HepG2 (cell line): ENCODE data around the gene ADIPOR2. TPM values are rescaled to one million over a fixed set of nuclear protein-coding genes. Genes with fewer than 3 reads are reported as not detected.

ENCODE experiments used
- ATAC-seq: fragments of 200-7000 bp; cut with Tn5 transposase; 3 replicates; pipeline ENCODE4 v1.9.1; 2020; ENCODE audit warnings: mild to moderate bottlenecking, moderate library complexity
- BruUV-seq: library from RNA; stranded (reverse); fragments of 400-500 nt; replicated peaks from 2 replicates; lab custom pipeline; 2021; lab: Mats Ljungman, UMichigan
- CTCF ChIA-PET: fragments of 300-600 bp; formaldehyde crosslinking; extraction: SDS; loops from one replicate; lab custom pipeline; 2021; ENCODE audit warnings: low total read pairs, inconsistent platforms, low intra/inter-chr PET ratio; lab: Yijun Ruan, JAX
- POLR2A ChIA-PET: fragments of 350-600 bp; sonication (Branson Sonifier 250); formaldehyde crosslinking; loops from one replicate; lab custom pipeline; 2020; ENCODE audit warnings: antibody characterized with exemption, inconsistent platforms; lab: Yijun Ruan, JAX
- DNase-seq: peaks from one replicate; pipeline ENCODE4 v3.0.0-alpha.2; 2015; ENCODE audit warnings: low spot score
- FAIRE-seq: peaks from 3 replicates; lab custom pipeline; 2011; peaks lifted over from hg19 to GRCh38; lab: Jason Lieb, UNC
- H2AFZ ChIP-seq: one replicate; pipeline ENCODE4 v1.6.1; 2011; ENCODE audit warnings: low read length, inconsistent platforms
- H3K27ac ChIP-seq: fragments of 300-600 bp; 3 replicates; pipeline ENCODE4 v1.8.0; 2011; ENCODE audit warnings: mixed run types, mild to moderate bottlenecking, mixed read lengths, low read length, inconsistent platforms; ENCODE audit not compliant: insufficient read depth; ENCODE audit errors: extremely low read length
- H3K27me3 ChIP-seq, 2 experiments: fragments of 200-600 bp in 1 of 2; 2 replicates in 1 of 2; 3 replicates in 1 of 2; pipeline versions ENCODE4 v1.6.0 to v1.8.0; 2011; ENCODE audit warnings: low read length in 2 of 2, mild to moderate bottlenecking in 2 of 2, moderate library complexity in 2 of 2, inconsistent platforms in 1 of 2; ENCODE audit not compliant: insufficient read depth in 2 of 2, control insufficient read depth in 1 of 2
- H3K36me3 ChIP-seq, 2 experiments: fragments of 200-600 bp in 1 of 2; replicated peaks in 1 of 2; 2 replicates in 1 of 2; 3 replicates in 1 of 2; pipeline versions ENCODE4 v1.5.1 to v1.8.0; 2011; ENCODE audit warnings: low read length in 2 of 2, inconsistent platforms in 1 of 2; ENCODE audit not compliant: insufficient read depth in 2 of 2, control insufficient read depth in 1 of 2
- H3K4me1 ChIP-seq: 2 replicates; pipeline ENCODE4 v1.5.1; 2012; ENCODE audit warnings: low read length, inconsistent platforms; ENCODE audit not compliant: insufficient read depth
- H3K4me2 ChIP-seq: 2 replicates; pipeline ENCODE4 v1.6.0; 2011; ENCODE audit warnings: low read depth, low read length, inconsistent platforms
- H3K4me3 ChIP-seq, 3 experiments: fragments of 200-600 bp in 1 of 3; sonication (generic), shearing (Covaris generic) in 1 of 3; replicated peaks in 1 of 3; 2 replicates each; pipeline ENCODE4 v1.5.1; 2011 to 2016; ENCODE audit warnings: low read length in 3 of 3, inconsistent platforms in 2 of 3, low read depth in 2 of 3, mild to moderate bottlenecking in 2 of 3, control low read depth in 1 of 3, mixed read lengths in 1 of 3; ENCODE audit not compliant: insufficient read depth in 1 of 3
- H3K79me2 ChIP-seq: one replicate; pipeline ENCODE4 v1.6.1; 2011; ENCODE audit warnings: low read length, inconsistent platforms; ENCODE audit not compliant: insufficient read depth
- H3K9ac ChIP-seq: 2 replicates; pipeline ENCODE4 v1.6.0; 2011; ENCODE audit warnings: mild to moderate bottlenecking, low read depth, low read length, inconsistent platforms; ENCODE audit not compliant: insufficient read depth
- H3K9me3 ChIP-seq: 2 replicates; pipeline ENCODE4 v1.5.1; 2012; ENCODE audit warnings: mild to moderate bottlenecking, low read length
- H4K20me1 ChIP-seq: 2 replicates; pipeline ENCODE4 v1.6.0; 2011; ENCODE audit warnings: inconsistent platforms, mild to moderate bottlenecking, low read length, moderate library complexity; ENCODE audit not compliant: insufficient read depth
- AFF4 ChIP-seq: sonication (generic); formaldehyde crosslinking; IDR thresholded peaks from 2 replicates; pipeline ENCODE4 v1.4.0; 2020; ENCODE audit warnings: missing genetic modification reagents
- ERF ChIP-seq: IDR thresholded peaks from 2 replicates; pipeline ENCODE4 v1.6.1; 2018; ENCODE audit warnings: missing biosample characterization, missing genetic modification reagents
- FIP1L1 ChIP-seq: fragments of 200-400 bp; formaldehyde crosslinking; IDR thresholded peaks from 2 replicates; pipeline ENCODE4 v1.6.1; 2018; ENCODE audit warnings: low read depth, mild to moderate bottlenecking, low read length, moderate library complexity, borderline replicate concordance; ENCODE audit not compliant: insufficient read depth
- HNRNPH1 ChIP-seq: fragments of 200-400 bp; formaldehyde crosslinking; optimal IDR thresholded peaks from 2 replicates; pipeline ENCODE3; 2017; ENCODE audit warnings: mild to moderate bottlenecking, low read depth, low read length
- HNRNPL ChIP-seq: fragments of 200-400 bp; formaldehyde crosslinking; IDR thresholded peaks from 2 replicates; pipeline ENCODE4 v1.6.1; 2017; ENCODE audit warnings: mild to moderate bottlenecking, low read depth, low read length
- HNRNPLL ChIP-seq: fragments of 200-400 bp; formaldehyde crosslinking; IDR thresholded peaks from 2 replicates; pipeline ENCODE4 v1.6.1; 2017; ENCODE audit warnings: mild to moderate bottlenecking, low read depth, low read length; ENCODE audit not compliant: poor library complexity, severe bottlenecking
- NCOA5 ChIP-seq: sonication (generic); formaldehyde crosslinking; IDR thresholded peaks from 2 replicates; pipeline ENCODE4 v1.4.0; 2020; ENCODE audit warnings: missing genetic modification reagents
- SP5 ChIP-seq: IDR thresholded peaks from 2 replicates; pipeline ENCODE4 v1.6.1; 2016; ENCODE audit warnings: low read depth, borderline replicate concordance
- YEATS2 ChIP-seq: sonication (generic); formaldehyde crosslinking; IDR thresholded peaks from 2 replicates; pipeline ENCODE4 v1.4.0; 2020; ENCODE audit warnings: missing genetic modification reagents, borderline replicate concordance
- ZBTB33 ChIP-seq: sonication (generic); formaldehyde crosslinking; IDR thresholded peaks from 2 replicates; pipeline ENCODE4 v1.4.0; 2020; ENCODE audit warnings: missing genetic modification reagents
- ZNF878 ChIP-seq: sonication (generic); formaldehyde crosslinking; IDR thresholded peaks from 2 replicates; pipeline ENCODE4 v1.8.1; 2023; ENCODE audit warnings: mild to moderate bottlenecking, missing genetic modification reagents, moderate library complexity
- WGBS: methylation state at CpG from one replicate; pipeline ENCODE4 v1.1.6; 2017; ENCODE audit warnings: low lambda C conversion rate; 5-methylcytosine and 5-hydroxymethylcytosine counted together
- in situ Hi-C: cut with HindIII; loops from 2 replicates; pipeline ENCODE4 v1.10.0; 2017; ENCODE audit warnings: low pct_unique_long_range_greater_than_20kb; ENCODE audit not compliant: extremely low pct_ligation_motif_present
- intact Hi-C: fragments of 100-400 bp; cut with micrococcal nuclease; formaldehyde crosslinking; loops from one replicate; pipeline ENCODE4 v1.10.0; 2022; ENCODE audit not compliant: unreplicated experiment
- polyA plus RNA-seq, 8 experiments: library from polyadenylated mRNA; depleted of rRNA in 3 of 8; stranded (reverse) in 7 of 8; unstranded in 1 of 8; fragments of >200 nt; fragmentation: Illumina TruSeq in 4 of 8; extraction: Trizol in 4 of 8; gene quantifications; 2 replicates each; pipeline versions ENCODE4 v1.2.1 to v1.2.3, GENCODE V29; 2011 to 2016; ENCODE audit warnings: low read depth in 4 of 8, missing spikeins in 1 of 8, mixed read lengths in 1 of 8; ENCODE audit not compliant: insufficient read depth in 1 of 8
- total RNA-seq, 5 experiments: library from RNA; depleted of rRNA; stranded (reverse); fragments of >200 nt; fragmentation: Illumina TruSeq; extraction: Trizol; gene quantifications; 2 replicates each; pipeline ENCODE4 v1.2.3, GENCODE V29; 2016; ENCODE audit warnings: low read depth in 1 of 5

Gene ADIPOR2
- total and polyA plus RNA-seq, 2 of the 13 experiments (the other 11 are each of a cell fraction or from before 2014, with no cell fraction given): 35.2 to 52.2 TPM

GRCh38 chr12:1826401-1826800 is 135.5 kb downstream of the ADIPOR2 start:
- DNase-seq: no peak
- ChIA-PET CTCF (no interaction called here), POLR2A (interaction anchor here (2.7 kb wide), 1 partner anchor 14 kb away, joined by 9 read pairs; no protein-coding TSS in a partner anchor)
- Histone ChIP-seq H3K27me3 (peaks cover 14 to 42% of the 10 kb centered on the region in 2 experiments; a peak in 4 of 5 replicates), H3K79me2 (no peaks in the 10 kb centered on the region), H3K9me3 (no peaks in the 10 kb centered on the region), H4K20me1 (no peaks in the 10 kb centered on the region), H3K36me3 (no peaks in the 10 kb centered on the region), H3K9ac (no peak overlapping the region), H3K27ac (no peak overlapping the region), H2AFZ (no peak overlapping the region), H3K4me3 (no peak overlapping the region), H3K4me2 (no peak overlapping the region), H3K4me1 (peaks cover 53% of the 10 kb centered on the region)
- no peak for ATAC-seq
- in situ Hi-C loops (no loop called here), intact Hi-C loops (no loop called here)
- FAIRE-seq: no peak
- 0 out of 2 replicates have a peak, but pooled peaks have one; percentile 22 for TF ChIP-seq HNRNPL
- no peak for TF ChIP-seq ZNF878 (CRISPR knock-in tag)
- no peak for TF ChIP-seq YEATS2 (CRISPR knock-in tag)
- TF ChIP-seq ERF (CRISPR knock-in tag): no peak
- 29% methylated on average over 6 of the region's 15 CpGs for WGBS
- BruUV-seq: no TSS peak

GRCh38 chr12:1826867-1827705 is 136.2 kb downstream of the ADIPOR2 start:
- H4K20me1 ChIP-seq: no peaks in the 10 kb centered on the region
- H3K27ac ChIP-seq: no peak overlapping the region
- H3K9ac ChIP-seq: no peak overlapping the region
- no peak overlapping the region for H3K4me3 ChIP-seq
- ChIA-PET POLR2A (interaction anchor here (2.7 kb wide), 1 partner anchor 14 kb away, joined by 9 read pairs; no protein-coding TSS in a partner anchor), CTCF (no interaction called here)
- FAIRE-seq (no peak), ATAC-seq (no peak), DNase-seq (no peak)
- H2AFZ ChIP-seq: no peak overlapping the region
- no TSS peak for BruUV-seq
- no peaks in the 10 kb centered on the region for H3K79me2 ChIP-seq
- H3K36me3 ChIP-seq: no peaks in the 10 kb centered on the region
- no peak overlapping the region for H3K4me2 ChIP-seq
- WGBS: 61% methylated on average over 11 of the region's 25 CpGs
- H3K4me1 ChIP-seq: peaks cover 46% of the 10 kb centered on the region
- H3K27me3 ChIP-seq: peaks cover 15 to 41% of the 10 kb centered on the region in 2 experiments; a peak in 4 of 5 replicates
- H3K9me3 ChIP-seq: no peaks in the 10 kb centered on the region
- in situ Hi-C loops: no loop called here
- intact Hi-C loops: no loop called here
- TF ChIP-seq FIP1L1 (no peak), HNRNPH1 (no peak), SP5 (CRISPR knock-in tag) (no peak), HNRNPLL (no peak), NCOA5 (CRISPR knock-in tag) (no peak), AFF4 (CRISPR knock-in tag) (no peak), ZBTB33 (CRISPR knock-in tag) (peak; percentile 53; the same call in 1 of the 2 replicates)
